GM12892 (cell line): ENCODE results near the gene MMEL1.

Experiments
- POLR2A ChIP-seq: IDR thresholded peaks from 2 replicates; pipeline ENCODE4 v1.6.1; 2011; ENCODE audit warnings: low read depth, low read length, control low read depth
- POLR2AphosphoS5 ChIP-seq: IDR thresholded peaks from 2 replicates; pipeline ENCODE4 v1.6.1; 2011; ENCODE audit warnings: low read depth, low read length, control low read depth
- TAF1 ChIP-seq: IDR thresholded peaks from 2 replicates; pipeline ENCODE4 v1.6.1; 2011; ENCODE audit warnings: low read depth, mild to moderate bottlenecking, control low read depth, low read length, borderline replicate concordance

GRCh38 chr1:2611031-2611501 is 21.8 kb downstream of the MMEL1 start:
- no peak for TF ChIP-seq TAF1
- TF ChIP-seq POLR2A, result no peak
- TF ChIP-seq POLR2AphosphoS5, result no peak
